KMS-11 (cell line): ENCODE measurements around the gene TXNDC9.
"Not testable (repeated sequence)": the region's sequence is repeated elsewhere in the genome, so short reads cannot be mapped to it uniquely, and the experiment has no call there.

Experiments
- H2AFZ ChIP-seq: fragments of 200-600 bp; sonication (generic); 2 replicates; pipeline ENCODE4 v1.6.1; 2016; ENCODE audit warnings: antibody characterized with exemption, mixed run types, low read depth
- H3K27ac ChIP-seq: fragments of 200-600 bp; sonication (generic); 2 replicates; pipeline ENCODE4 v1.6.1; 2016; ENCODE audit warnings: mild to moderate bottlenecking, mixed run types
- H3K27me3 ChIP-seq: fragments of 200-600 bp; sonication (generic); 2 replicates; pipeline ENCODE4 v1.6.1; 2017; ENCODE audit warnings: mild to moderate bottlenecking, low read depth, mixed run types, moderate library complexity; ENCODE audit not compliant: insufficient read depth
- H3K36me3 ChIP-seq: fragments of 200-600 bp; sonication (generic); 2 replicates; pipeline ENCODE4 v1.6.1; 2017; ENCODE audit warnings: mild to moderate bottlenecking, mixed run types; ENCODE audit not compliant: insufficient read depth
- H3K4me1 ChIP-seq: fragments of 200-600 bp; sonication (generic); 2 replicates; pipeline ENCODE4 v1.6.1; 2016; ENCODE audit warnings: mild to moderate bottlenecking, low read depth, mixed run types; ENCODE audit not compliant: poor library complexity, severe bottlenecking
- H3K4me2 ChIP-seq: fragments of 200-600 bp; sonication (generic); 2 replicates; pipeline ENCODE4 v1.7.0; 2016; ENCODE audit warnings: mild to moderate bottlenecking, mixed run types
- H3K4me3 ChIP-seq: fragments of 200-600 bp; sonication (generic); IDR thresholded peaks from 2 replicates; pipeline ENCODE4 v1.6.1; 2017; ENCODE audit warnings: low read depth, low read length, mixed read lengths; ENCODE audit not compliant: insufficient read depth
- H3K79me2 ChIP-seq: fragments of 200-600 bp; sonication (generic); 2 replicates; pipeline ENCODE4 v1.6.1; 2016; ENCODE audit warnings: low read depth, mixed run types; ENCODE audit not compliant: insufficient read depth
- H3K9ac ChIP-seq: fragments of 200-600 bp; sonication (generic); 2 replicates; pipeline ENCODE4 v1.6.1; 2016; ENCODE audit warnings: mild to moderate bottlenecking, mixed run types
- H4K20me1 ChIP-seq: fragments of 200-600 bp; sonication (generic); 2 replicates; pipeline ENCODE4 v1.6.1; 2016; ENCODE audit warnings: mild to moderate bottlenecking, mixed run types; ENCODE audit not compliant: insufficient read depth
- TF ChIP-seq, protein P1 (sequence below): fragments of 200-600 bp; sonication (generic); conservative IDR thresholded peaks from 2 replicates; pipeline ENCODE4 v1.6.1; 2017; ENCODE audit warnings: low read depth, mild to moderate bottlenecking, antibody characterized with exemption, low read length, moderate library complexity, mixed read lengths

TXNDC9 gene

GRCh38 chr2:99356853-99357252 lies 20.7 kb upstream of the TXNDC9 start:
- Histone ChIP-seq H2AFZ (no peak overlapping the region), H4K20me1 (0 out of 2 replicates have a peak, but pooled peaks cover 7% of the 10 kb centered on the region), H3K4me2 (no peak overlapping the region), H3K36me3 (no peaks in the 10 kb centered on the region), H3K9ac (no peak overlapping the region), H3K4me1 (peaks cover 21% of the 10 kb centered on the region), H3K27me3 (no peaks in the 10 kb centered on the region), H3K4me3 (no peak overlapping the region), H3K79me2 (peaks cover 88% of the 10 kb centered on the region), H3K27ac (no peak overlapping the region)
- TF ChIP-seq, protein P1, sequence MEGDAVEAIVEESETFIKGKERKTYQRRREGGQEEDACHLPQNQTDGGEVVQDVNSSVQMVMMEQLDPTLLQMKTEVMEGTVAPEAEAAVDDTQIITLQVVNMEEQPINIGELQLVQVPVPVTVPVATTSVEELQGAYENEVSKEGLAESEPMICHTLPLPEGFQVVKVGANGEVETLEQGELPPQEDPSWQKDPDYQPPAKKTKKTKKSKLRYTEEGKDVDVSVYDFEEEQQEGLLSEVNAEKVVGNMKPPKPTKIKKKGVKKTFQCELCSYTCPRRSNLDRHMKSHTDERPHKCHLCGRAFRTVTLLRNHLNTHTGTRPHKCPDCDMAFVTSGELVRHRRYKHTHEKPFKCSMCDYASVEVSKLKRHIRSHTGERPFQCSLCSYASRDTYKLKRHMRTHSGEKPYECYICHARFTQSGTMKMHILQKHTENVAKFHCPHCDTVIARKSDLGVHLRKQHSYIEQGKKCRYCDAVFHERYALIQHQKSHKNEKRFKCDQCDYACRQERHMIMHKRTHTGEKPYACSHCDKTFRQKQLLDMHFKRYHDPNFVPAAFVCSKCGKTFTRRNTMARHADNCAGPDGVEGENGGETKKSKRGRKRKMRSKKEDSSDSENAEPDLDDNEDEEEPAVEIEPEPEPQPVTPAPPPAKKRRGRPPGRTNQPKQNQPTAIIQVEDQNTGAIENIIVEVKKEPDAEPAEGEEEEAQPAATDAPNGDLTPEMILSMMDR = no peak

GRCh38 chr2:99354825-99355224 lies 18.7 kb upstream of the TXNDC9 start:
- not testable (repeated sequence) for H3K4me3 ChIP-seq, H2AFZ ChIP-seq, H3K36me3 ChIP-seq, H3K27me3 ChIP-seq, H3K9ac ChIP-seq, H3K4me2 ChIP-seq, H3K27ac ChIP-seq
- Histone ChIP-seq H3K79me2 (peaks cover 99% of the 10 kb centered on the region), H3K4me1 (peaks cover 28% of the 10 kb centered on the region), H4K20me1 (0 out of 2 replicates have a peak, but pooled peaks cover 12% of the 10 kb centered on the region)

DNA sequence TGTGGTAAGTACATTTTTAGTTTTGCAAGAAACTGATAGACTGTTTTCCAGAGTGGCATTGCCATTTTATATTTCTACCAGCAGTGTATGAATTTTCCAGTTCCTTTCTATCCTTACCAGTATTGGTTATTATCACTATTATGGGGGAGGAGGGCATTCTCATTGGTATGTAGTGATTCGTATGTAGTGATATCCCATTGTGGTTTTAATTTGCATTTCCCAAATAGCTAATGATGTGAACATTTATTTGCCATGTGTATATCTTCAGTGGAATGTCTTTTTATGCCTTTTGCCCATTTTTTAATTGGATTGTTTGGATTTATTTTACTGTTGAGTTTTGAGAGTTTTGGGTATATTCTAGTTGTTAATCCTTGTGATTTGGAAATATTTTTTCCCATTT lies 17.9 kb upstream of the TXNDC9 start:
- H3K27ac ChIP-seq = no peak overlapping the region
- H3K4me1 ChIP-seq = peaks cover 28% of the 10 kb centered on the region
- no peak overlapping the region for H2AFZ ChIP-seq
- peaks cover 15% of the 10 kb centered on the region; the same call in 1 of the 2 replicates for H4K20me1 ChIP-seq
- H3K36me3 ChIP-seq = no peaks in the 10 kb centered on the region
- H3K79me2 ChIP-seq = peaks cover 100% of the 10 kb centered on the region
- no peak overlapping the region for H3K4me3 ChIP-seq
- no peak overlapping the region for H3K9ac ChIP-seq
- no peak overlapping the region for H3K4me2 ChIP-seq
- TF ChIP-seq, protein P1 = no peak
- no peaks in the 10 kb centered on the region for H3K27me3 ChIP-seq

DNA sequence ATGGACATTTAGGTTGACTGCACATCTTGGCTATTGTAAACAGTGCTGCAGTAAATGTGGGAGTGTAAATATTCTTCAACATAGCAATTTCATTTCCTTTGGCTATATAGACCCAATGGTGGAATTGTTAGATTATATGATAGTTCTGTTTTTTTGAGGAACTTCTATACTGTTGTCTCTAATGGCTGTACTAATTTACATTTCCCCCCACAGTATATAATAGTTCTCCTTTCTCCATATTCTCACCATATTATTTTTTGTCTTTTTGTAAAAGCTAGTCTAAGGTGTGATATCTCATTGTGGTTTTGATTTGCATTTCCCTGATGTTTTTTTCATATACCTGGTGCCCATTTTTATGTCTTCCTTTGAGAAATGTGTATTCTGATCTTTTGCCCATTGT lies 14.1 kb upstream of the TXNDC9 start:
- no peaks in the 10 kb centered on the region for H3K27me3 ChIP-seq
- H3K27ac ChIP-seq = no peak overlapping the region
- no peak overlapping the region for H3K4me3 ChIP-seq
- H3K4me1 ChIP-seq = peaks cover 28% of the 10 kb centered on the region
- H3K9ac ChIP-seq = no peak overlapping the region
- TF ChIP-seq, protein P1 = no peak
- H3K4me2 ChIP-seq = no peak overlapping the region
- H3K36me3 ChIP-seq = no peaks in the 10 kb centered on the region
- H4K20me1 ChIP-seq = peaks cover 30% of the 10 kb centered on the region
- H2AFZ ChIP-seq = no peak overlapping the region
- peaks cover 99% of the 10 kb centered on the region for H3K79me2 ChIP-seq

DNA sequence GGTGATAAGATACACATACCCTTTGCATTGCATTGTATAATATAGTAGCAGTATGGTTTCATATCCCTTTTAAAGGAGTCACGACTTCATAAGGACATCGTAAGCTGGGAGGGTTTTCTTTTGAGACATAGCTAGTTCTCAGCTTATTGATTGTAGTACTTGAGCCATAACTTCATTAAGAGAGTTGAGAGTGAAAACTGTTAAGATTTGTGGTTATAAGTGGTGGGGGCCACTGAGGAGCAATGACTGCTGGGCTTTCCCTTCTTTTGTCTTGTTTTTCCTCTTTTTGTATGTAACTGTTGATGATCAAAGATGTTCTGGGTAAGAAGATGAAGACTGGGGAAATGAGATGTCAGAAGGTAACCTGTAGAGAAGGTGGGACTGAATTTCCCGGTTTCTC lies 12.0 kb upstream of the TXNDC9 start:
- H3K27me3 ChIP-seq = no peaks in the 10 kb centered on the region
- H3K9ac ChIP-seq = no peak overlapping the region
- TF ChIP-seq, protein P1 = no peak
- peaks cover 41% of the 10 kb centered on the region for H4K20me1 ChIP-seq
- H3K36me3 ChIP-seq = no peaks in the 10 kb centered on the region
- 0 out of 2 replicates have a peak overlapping the region, but pooled peaks have one; percentile 21 for H3K4me2 ChIP-seq
- H3K79me2 ChIP-seq = peaks cover 99% of the 10 kb centered on the region
- H3K4me1 ChIP-seq = peaks cover 28% of the 10 kb centered on the region
- no peak overlapping the region for H2AFZ ChIP-seq
- H3K27ac ChIP-seq = no peak overlapping the region
- no peak overlapping the region for H3K4me3 ChIP-seq
